Measurements from ENCODE around the gene SSRP1.

The SSRP1 gene, protein sequence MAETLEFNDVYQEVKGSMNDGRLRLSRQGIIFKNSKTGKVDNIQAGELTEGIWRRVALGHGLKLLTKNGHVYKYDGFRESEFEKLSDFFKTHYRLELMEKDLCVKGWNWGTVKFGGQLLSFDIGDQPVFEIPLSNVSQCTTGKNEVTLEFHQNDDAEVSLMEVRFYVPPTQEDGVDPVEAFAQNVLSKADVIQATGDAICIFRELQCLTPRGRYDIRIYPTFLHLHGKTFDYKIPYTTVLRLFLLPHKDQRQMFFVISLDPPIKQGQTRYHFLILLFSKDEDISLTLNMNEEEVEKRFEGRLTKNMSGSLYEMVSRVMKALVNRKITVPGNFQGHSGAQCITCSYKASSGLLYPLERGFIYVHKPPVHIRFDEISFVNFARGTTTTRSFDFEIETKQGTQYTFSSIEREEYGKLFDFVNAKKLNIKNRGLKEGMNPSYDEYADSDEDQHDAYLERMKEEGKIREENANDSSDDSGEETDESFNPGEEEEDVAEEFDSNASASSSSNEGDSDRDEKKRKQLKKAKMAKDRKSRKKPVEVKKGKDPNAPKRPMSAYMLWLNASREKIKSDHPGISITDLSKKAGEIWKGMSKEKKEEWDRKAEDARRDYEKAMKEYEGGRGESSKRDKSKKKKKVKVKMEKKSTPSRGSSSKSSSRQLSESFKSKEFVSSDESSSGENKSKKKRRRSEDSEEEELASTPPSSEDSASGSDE

GRCh38 chr11:57335343-57336110, at the start of gene SSRP1:
TSS of gene SSRP1 (minus strand) at chr11:57335892. CDS start at chr11:57335121, 771 bp downstream.
- in situ Hi-C loops (cut with HindIII; ENCODE audit: low pct_ligation_motif_present, low pct_unique_long_range_greater_than_20kb, low sequenced_read_pairs), result no loop called here
- peak; percentile 83 for DNase-seq

GRCh38 chr11:57380975-57381374, 45.3 kb upstream of the SSRP1 start, which contains the start of gene PRG3:
TSS of gene PRG3 (minus strand) at chr11:57381150. CDS start at chr11:57380708, 442 bp downstream.
- in situ Hi-C loops (cut with HindIII; ENCODE audit: low pct_ligation_motif_present, low pct_unique_long_range_greater_than_20kb, low sequenced_read_pairs), result no loop called here

DNA sequence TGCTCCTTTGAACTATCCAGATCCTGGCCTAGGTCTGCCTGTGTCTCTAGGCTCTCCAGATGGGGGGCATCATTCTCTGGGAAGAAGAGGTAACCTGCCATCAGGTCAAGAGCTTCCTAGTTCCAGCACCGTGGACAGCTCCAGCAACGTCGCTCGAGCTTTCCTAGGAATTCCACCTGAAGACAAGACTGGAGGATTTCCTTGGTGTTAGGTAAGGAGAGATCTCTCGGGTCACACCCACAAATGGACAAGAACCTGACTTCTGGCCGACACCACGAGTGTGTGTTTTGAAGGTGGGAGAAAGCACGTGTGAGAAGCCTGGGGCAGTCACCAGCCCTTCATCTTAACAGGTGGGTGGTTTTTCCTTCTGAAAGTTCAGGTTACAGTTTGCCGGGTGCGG, 44.0 kb upstream of the SSRP1 start:
- DNase-seq, result peak; percentile 35
- in situ Hi-C loops (cut with HindIII; ENCODE audit: low pct_ligation_motif_present, low pct_unique_long_range_greater_than_20kb, low sequenced_read_pairs), result no loop called here

More at GRCh38 chr11:57380975-57381374, 45.3 kb upstream of the SSRP1 start, which contains the start of gene PRG3:
- DNase-seq, result no peak

DNA sequence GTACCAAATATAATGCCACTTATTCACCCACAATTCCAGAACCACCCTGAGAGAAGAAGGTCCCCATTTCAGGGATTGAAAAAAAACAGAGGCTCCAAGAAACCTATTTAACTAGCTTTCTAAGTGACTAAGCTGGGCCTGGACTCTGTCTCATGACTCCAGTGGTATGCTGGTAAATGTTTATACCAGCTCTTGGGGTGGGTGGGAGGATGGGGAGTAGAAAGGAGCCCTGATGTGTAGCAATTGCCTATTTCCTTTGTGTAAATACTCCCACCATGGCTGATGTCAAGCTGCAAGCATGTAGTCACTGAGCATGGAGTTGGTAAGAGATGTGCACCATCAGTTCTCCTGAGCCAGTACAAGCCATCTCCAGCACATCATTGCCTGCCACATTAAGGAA, 42.5 kb upstream of the SSRP1 start:
- DNase-seq, result no peak
- in situ Hi-C loops (cut with HindIII; ENCODE audit: low pct_ligation_motif_present, low pct_unique_long_range_greater_than_20kb, low sequenced_read_pairs), result no loop called here

DNA sequence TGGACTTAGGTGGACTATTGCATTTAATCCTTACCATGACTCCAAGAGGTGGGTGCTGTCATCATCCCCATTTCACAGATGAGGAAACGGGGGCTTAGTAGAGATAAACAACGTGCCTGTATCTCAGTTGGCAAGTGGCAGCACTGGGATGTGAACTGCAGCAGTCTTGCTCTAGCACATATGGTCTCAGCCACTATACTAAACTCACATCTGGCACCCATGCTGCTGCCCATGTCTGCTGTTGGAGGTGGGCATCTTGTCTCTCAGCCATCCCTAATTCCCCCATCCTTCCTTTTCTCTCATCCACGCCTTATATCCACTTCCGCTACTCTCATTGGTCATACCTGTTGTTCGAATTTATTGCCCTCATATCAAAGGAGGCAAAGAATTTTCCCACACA, 41.4 kb upstream of the SSRP1 start:
- in situ Hi-C loops (cut with HindIII; ENCODE audit: low pct_ligation_motif_present, low pct_unique_long_range_greater_than_20kb, low sequenced_read_pairs), result no loop called here
- no peak for DNase-seq

- DNase-seq, result no peak
- in situ Hi-C loops (cut with HindIII; ENCODE audit: low pct_ligation_motif_present, low pct_unique_long_range_greater_than_20kb, low sequenced_read_pairs), result no loop called here
These were observed 40.7 kb upstream of the SSRP1 start for GRCh38 chr11:57376095-57377090.

- DNase-seq, result no peak
- in situ Hi-C loops (cut with HindIII; ENCODE audit: low pct_ligation_motif_present, low pct_unique_long_range_greater_than_20kb, low sequenced_read_pairs), result no loop called here
These were observed 39.8 kb upstream of the SSRP1 start for GRCh38 chr11:57375490-57375889.

DNA sequence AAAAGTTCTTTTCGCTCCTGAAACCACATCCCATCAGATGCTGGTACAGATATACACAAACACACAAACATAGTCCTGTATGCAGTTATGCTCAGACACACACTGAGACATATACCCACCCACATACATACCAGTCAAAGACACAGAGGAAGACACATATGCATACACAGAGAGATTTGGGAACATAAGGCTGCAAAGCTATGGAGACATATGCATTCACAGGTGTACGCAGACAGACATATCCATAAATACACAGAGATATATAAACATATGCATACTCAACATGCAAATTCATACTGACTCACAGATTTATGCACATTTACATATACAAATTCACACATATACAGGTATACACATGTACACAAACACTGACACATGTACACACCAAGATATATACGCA, 39.3 kb upstream of the SSRP1 start:
- in situ Hi-C loops (cut with HindIII; ENCODE audit: low pct_ligation_motif_present, low pct_unique_long_range_greater_than_20kb, low sequenced_read_pairs), result no loop called here
- no peak for DNase-seq

- in situ Hi-C loops (cut with HindIII; ENCODE audit: low pct_ligation_motif_present, low pct_unique_long_range_greater_than_20kb, low sequenced_read_pairs), result no loop called here
- no peak for DNase-seq
These were observed 37.5 kb upstream of the SSRP1 start for GRCh38 chr11:57373146-57373545.

DNA sequence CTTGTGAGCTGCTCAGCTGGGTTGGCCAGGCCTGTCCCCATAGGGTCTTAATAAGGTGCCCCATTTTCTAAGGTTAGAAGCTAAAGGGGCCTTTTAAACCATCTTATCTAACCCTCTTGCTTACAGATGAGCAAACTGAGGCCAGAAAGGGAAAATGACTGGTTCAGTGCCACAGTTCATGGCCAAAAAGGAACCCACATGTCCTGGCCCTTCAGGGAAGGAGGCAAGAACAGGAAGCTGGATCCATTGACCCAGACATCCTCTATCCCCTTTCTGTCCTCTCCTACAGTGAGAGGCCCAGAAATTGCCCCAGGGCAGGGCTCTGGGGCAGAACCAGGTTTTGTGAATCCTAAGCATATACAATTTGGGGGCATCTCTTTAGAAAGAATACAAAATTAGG, 35.2 kb upstream of the SSRP1 start:
- in situ Hi-C loops (cut with HindIII; ENCODE audit: low pct_ligation_motif_present, low pct_unique_long_range_greater_than_20kb, low sequenced_read_pairs), result no loop called here
- no peak for DNase-seq

DNA sequence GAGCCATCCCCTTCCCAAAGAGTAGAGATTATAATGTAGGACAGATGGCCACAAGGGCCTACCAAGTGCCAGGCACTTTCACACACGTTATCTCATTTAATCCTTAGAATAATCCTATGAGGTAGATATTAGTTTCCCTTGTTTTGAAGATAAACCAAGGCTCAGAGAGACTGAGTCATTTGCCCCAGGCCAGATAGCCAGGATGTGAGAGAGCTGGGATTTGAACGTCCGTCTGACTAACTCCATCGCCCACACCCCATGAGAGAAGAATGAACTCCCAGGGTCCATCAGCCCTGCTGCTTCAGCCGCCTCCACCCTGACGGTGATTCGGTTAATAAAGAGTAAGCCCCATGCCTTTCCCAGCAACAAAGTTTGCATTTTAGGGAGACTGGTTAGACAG, 34.6 kb upstream of the SSRP1 start:
- in situ Hi-C loops (cut with HindIII; ENCODE audit: low pct_ligation_motif_present, low pct_unique_long_range_greater_than_20kb, low sequenced_read_pairs), result no loop called here
- no peak for DNase-seq

GRCh38 chr11:57368845-57369232, 33.1 kb upstream of the SSRP1 start:
- in situ Hi-C loops (cut with HindIII; ENCODE audit: low pct_ligation_motif_present, low pct_unique_long_range_greater_than_20kb, low sequenced_read_pairs), result no loop called here
- no peak for DNase-seq

DNA sequence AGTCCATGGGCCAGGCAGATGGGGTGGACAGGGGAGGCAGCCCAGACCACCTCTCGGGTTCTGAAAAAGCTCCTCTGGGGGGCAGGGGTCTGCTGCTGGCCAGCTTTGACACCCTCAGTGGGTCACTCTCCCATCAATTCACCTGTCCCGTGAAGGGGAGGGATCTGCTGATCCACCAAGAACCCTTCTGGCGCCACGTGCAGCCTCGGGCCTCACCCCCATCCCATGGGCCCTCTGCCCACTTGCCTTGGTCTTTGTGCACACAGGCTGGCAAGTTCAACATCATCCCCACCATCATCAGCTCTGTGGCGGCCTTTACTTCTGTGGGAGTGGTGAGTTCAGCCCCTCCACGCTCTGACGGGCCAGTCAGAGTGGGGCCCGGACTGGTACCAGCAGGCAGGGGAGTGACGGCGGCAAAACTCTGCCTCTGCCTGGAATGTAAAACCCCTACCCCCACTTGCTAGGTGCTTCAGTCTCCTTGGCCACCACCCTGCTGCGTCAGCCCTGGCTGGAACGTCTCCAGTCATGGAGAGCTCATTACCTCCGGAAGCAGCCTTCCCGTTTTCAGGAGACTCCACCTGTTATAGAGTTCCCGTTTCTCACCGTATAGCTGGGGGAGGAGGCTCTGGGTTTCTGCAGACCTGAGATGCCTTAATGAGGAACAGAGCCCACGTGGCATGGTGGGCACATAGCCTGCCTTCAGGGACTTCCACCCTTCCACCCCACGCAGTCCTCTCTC, 32.6 kb upstream of the SSRP1 start:
- in situ Hi-C loops (cut with HindIII; ENCODE audit: low pct_ligation_motif_present, low pct_unique_long_range_greater_than_20kb, low sequenced_read_pairs), result no loop called here
- no peak for DNase-seq

GRCh38 chr11:57364851-57365660, 29.4 kb upstream of the SSRP1 start:
- in situ Hi-C loops (cut with HindIII; ENCODE audit: low pct_ligation_motif_present, low pct_unique_long_range_greater_than_20kb, low sequenced_read_pairs), result no loop called here
- DNase-seq, result no peak

DNA sequence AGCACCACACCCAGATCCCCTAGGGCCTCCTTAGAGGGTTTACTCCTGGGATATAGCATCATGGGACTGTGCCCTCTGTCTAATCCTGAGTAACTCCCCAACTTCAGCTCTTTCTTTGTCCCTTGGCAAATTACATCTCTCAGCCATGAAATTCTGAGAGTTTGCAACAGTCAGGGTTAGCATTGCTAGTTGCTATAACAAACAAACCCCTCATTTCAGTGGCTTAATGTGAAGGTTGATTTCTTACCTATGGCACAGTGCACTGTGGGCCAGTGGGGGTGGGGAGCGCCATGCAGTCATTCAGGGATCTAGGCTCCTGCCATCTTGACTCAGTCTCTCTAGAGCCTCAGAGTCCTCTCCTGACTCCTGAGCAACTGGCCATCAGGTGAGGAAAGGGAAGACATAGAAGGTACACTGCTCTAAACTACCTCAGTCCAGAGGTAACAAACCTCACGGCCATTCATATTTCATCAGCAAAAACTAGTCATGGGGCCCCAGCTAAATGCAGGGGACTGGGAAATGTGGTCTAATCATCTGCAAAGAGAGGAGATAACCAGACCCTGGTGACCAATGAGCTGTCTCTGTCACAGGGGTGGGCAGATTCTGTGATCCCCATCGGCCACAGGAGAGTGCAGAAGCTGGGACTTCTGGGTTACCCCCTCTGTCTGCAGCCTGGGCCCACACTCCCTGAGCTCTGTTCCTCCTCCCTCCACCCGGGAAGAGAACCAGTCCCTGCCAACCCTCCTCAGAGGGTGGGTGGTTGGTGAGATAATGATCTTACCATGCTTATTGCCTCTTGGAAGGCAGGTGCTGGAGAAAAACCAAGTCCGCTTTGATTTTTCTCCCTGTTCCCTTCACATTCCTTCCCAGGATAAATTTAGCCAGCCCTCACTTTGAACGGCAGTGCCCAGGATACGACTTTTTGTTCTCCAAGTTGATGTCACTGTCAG, 27.7 kb upstream of the SSRP1 start:
- in situ Hi-C loops (cut with HindIII; ENCODE audit: low pct_ligation_motif_present, low pct_unique_long_range_greater_than_20kb, low sequenced_read_pairs), result no loop called here
- DNase-seq, result no peak

- in situ Hi-C loops (cut with HindIII; ENCODE audit: low pct_ligation_motif_present, low pct_unique_long_range_greater_than_20kb, low sequenced_read_pairs), result no loop called here
- DNase-seq, result no peak
These were observed 26.2 kb upstream of the SSRP1 start for GRCh38 chr11:57361926-57362325.

Measured in ACHN (cell line).